ENCODE measurements around the gene SHISA2.

- TF ChIP-seq, protein P1, sequence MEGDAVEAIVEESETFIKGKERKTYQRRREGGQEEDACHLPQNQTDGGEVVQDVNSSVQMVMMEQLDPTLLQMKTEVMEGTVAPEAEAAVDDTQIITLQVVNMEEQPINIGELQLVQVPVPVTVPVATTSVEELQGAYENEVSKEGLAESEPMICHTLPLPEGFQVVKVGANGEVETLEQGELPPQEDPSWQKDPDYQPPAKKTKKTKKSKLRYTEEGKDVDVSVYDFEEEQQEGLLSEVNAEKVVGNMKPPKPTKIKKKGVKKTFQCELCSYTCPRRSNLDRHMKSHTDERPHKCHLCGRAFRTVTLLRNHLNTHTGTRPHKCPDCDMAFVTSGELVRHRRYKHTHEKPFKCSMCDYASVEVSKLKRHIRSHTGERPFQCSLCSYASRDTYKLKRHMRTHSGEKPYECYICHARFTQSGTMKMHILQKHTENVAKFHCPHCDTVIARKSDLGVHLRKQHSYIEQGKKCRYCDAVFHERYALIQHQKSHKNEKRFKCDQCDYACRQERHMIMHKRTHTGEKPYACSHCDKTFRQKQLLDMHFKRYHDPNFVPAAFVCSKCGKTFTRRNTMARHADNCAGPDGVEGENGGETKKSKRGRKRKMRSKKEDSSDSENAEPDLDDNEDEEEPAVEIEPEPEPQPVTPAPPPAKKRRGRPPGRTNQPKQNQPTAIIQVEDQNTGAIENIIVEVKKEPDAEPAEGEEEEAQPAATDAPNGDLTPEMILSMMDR (conservative IDR thresholded peaks at IDR 0.05 in 1 of 2, IDR thresholded peaks at IDR 0.05 in 1 of 2; ENCODE audit: low read depth in 1 of 2, low read length in 2 of 2), result no peak
- no peak for TF ChIP-seq EZH2 (IDR thresholded peaks at IDR 0.05; ENCODE audit: low read length, missing control alignments)
Observed at GRCh38 chr13:26026211-26026610, 25.6 kb downstream of the SHISA2 start.
